Neuronal stem cell (in vitro differentiated cells): ENCODE measurements around the gene BCL6.

Experiments
- DNase-seq: peaks from one replicate; pipeline ENCODE4 v3.0.0-alpha.2; 2013; ENCODE audit warnings: low spot score
- H2AFZ ChIP-seq: one replicate; pipeline ENCODE4 v1.6.1; 2013; ENCODE audit warnings: mild to moderate bottlenecking, low read length, inconsistent platforms
- H2AK5ac ChIP-seq: 2 replicates; pipeline ENCODE4 v1.6.1; 2013; ENCODE audit warnings: low read depth, mild to moderate bottlenecking, inconsistent platforms, low read length, moderate library complexity, mixed read lengths
- H2BK120ac ChIP-seq: 2 replicates; pipeline ENCODE4 v1.6.1; 2013; ENCODE audit warnings: low read depth, mild to moderate bottlenecking, inconsistent platforms, low read length, moderate library complexity, mixed read lengths
- H2BK12ac ChIP-seq: one replicate; pipeline ENCODE4 v1.6.1; 2013; ENCODE audit warnings: low read length, inconsistent platforms
- H2BK15ac ChIP-seq: 2 replicates; pipeline ENCODE4 v1.6.1; 2013; ENCODE audit warnings: mild to moderate bottlenecking, low read length, inconsistent platforms, mixed read lengths
- H2BK5ac ChIP-seq: one replicate; pipeline ENCODE4 v1.6.1; 2013; ENCODE audit warnings: inconsistent platforms, mild to moderate bottlenecking, low read length, moderate library complexity
- H3K14ac ChIP-seq: one replicate; pipeline ENCODE4 v1.6.1; 2013; ENCODE audit warnings: low read length, inconsistent platforms
- H3K18ac ChIP-seq: 2 replicates; pipeline ENCODE4 v1.6.1; 2013; ENCODE audit warnings: low read length, inconsistent platforms
- H3K23ac ChIP-seq: 2 replicates; pipeline ENCODE4 v1.6.1; 2013; ENCODE audit warnings: low read depth, mild to moderate bottlenecking, mixed read lengths, low read length, inconsistent platforms; ENCODE audit not compliant: poor library complexity
- H3K27ac ChIP-seq: replicated peaks from 3 replicates; pipeline ENCODE4 v1.5.1; 2013; ENCODE audit warnings: low read length, inconsistent platforms
- H3K27me3 ChIP-seq, 3 experiments: 2 replicates each; pipeline ENCODE4 v1.6.1; 2013; ENCODE audit warnings: low read length in 3 of 3, mild to moderate bottlenecking in 2 of 3, inconsistent platforms in 1 of 3, low read depth in 1 of 3, mixed read lengths in 1 of 3, moderate library complexity in 1 of 3; ENCODE audit not compliant: control insufficient read depth in 3 of 3, insufficient read depth in 3 of 3
- H3K36me3 ChIP-seq, 2 donors: replicated peaks in 1 of 2; 2 replicates each; pipeline ENCODE4 v1.6.1; 2013; ENCODE audit warnings: low read length in 2 of 2; ENCODE audit not compliant: control insufficient read depth in 2 of 2, insufficient read depth in 2 of 2
- H3K4ac ChIP-seq: 2 replicates; pipeline ENCODE4 v1.6.1; 2013; ENCODE audit warnings: inconsistent platforms, mild to moderate bottlenecking, low read length, moderate library complexity
- H3K4me1 ChIP-seq, 2 donors: 1 replicate in 1 of 2; 2 replicates in 1 of 2; pipeline ENCODE4 v1.6.1; 2013; ENCODE audit warnings: low read length in 2 of 2, low read depth in 1 of 2; ENCODE audit not compliant: control insufficient read depth in 2 of 2, insufficient read depth in 1 of 2
- H3K4me2 ChIP-seq: one replicate; pipeline ENCODE4 v1.6.1; 2013; ENCODE audit warnings: mild to moderate bottlenecking, low read length, inconsistent platforms; ENCODE audit not compliant: insufficient read depth, poor library complexity, severe bottlenecking
- H3K4me3 ChIP-seq, 2 donors: 2 replicates each; pipeline ENCODE4 v1.5.1; 2013; ENCODE audit warnings: low read length in 2 of 2, mild to moderate bottlenecking in 2 of 2, inconsistent platforms in 1 of 2, moderate library complexity in 1 of 2
- H3K79me1 ChIP-seq: one replicate; pipeline ENCODE4 v1.6.1; 2013; ENCODE audit warnings: low read depth, mild to moderate bottlenecking, inconsistent platforms, low read length, moderate library complexity
- H3K9ac ChIP-seq: one replicate; pipeline ENCODE4 v1.6.1; 2013; ENCODE audit warnings: mild to moderate bottlenecking, low read depth, low read length, inconsistent platforms; ENCODE audit not compliant: poor library complexity
- H3K9me3 ChIP-seq, 2 donors: replicated peaks in 1 of 2; 2 replicates each; pipeline versions ENCODE3 to v1.6.1; 2013; ENCODE audit warnings: low read length in 2 of 2, mild to moderate bottlenecking in 2 of 2, inconsistent platforms in 1 of 2, low read depth in 1 of 2, mixed read lengths in 1 of 2, moderate library complexity in 1 of 2; ENCODE audit not compliant: control insufficient read depth in 2 of 2, insufficient read depth in 1 of 2
- H4K8ac ChIP-seq: one replicate; pipeline ENCODE4 v1.6.1; 2013; ENCODE audit warnings: low read depth, mild to moderate bottlenecking, inconsistent platforms, low read length, moderate library complexity
- H4K91ac ChIP-seq: one replicate; pipeline ENCODE4 v1.6.1; 2013; ENCODE audit warnings: low read length, low read depth, mild to moderate bottlenecking, inconsistent platforms; ENCODE audit not compliant: poor library complexity
- WGBS, 2 donors: extraction: QIAGEN DNeasy Blood & Tissue Kit; methylation state at CpG; one replicate each; pipeline ENCODE4 v1.1.7; 2013; ENCODE audit warnings: missing lambda C conversion rate in 2 of 2, mixed read lengths in 1 of 2; ENCODE audit not compliant: insufficient read length in 2 of 2, insufficient replicate concordance in 1 of 2; ENCODE audit errors: extremely low coverage in 2 of 2; 5-methylcytosine and 5-hydroxymethylcytosine counted together

The BCL6 gene

GRCh38 chr3:187705164-187705563, 40.1 kb downstream of the BCL6 start:
- Histone ChIP-seq H3K36me3 (no peaks in the 10 kb centered on the region), H3K23ac (no peak overlapping the region)

GRCh38 chr3:187702507-187703033, 42.7 kb downstream of the BCL6 start, which contains the start of gene RTP2:
RTP2 (minus strand) TSS chr3:187702557; CDS start chr3:187702128, 429 bp downstream.
- Histone ChIP-seq H2BK15ac (no peak within 1 kb of the TSS), H3K27me3 (peaks cover 0 to 3% (median 0%) of the 10 kb centered on the region in 3 experiments), H3K79me1 (no peaks in the 10 kb centered on the region), H3K4me2 (no peak within 1 kb of the TSS), H2BK5ac (no peak within 1 kb of the TSS), H4K8ac (no peak within 1 kb of the TSS), H3K14ac (peak within 1 kb of the TSS; percentile 90), H2BK120ac (no peak within 1 kb of the TSS), H3K18ac (peak within 1 kb of the TSS; percentile 5), H3K9ac (no peak within 1 kb of the TSS), H2AK5ac (no peak within 1 kb of the TSS), H3K4ac (no peak within 1 kb of the TSS), H3K4me3 (no peak within 1 kb of the TSS), H3K27ac (no peak within 1 kb of the TSS), H2AFZ (no peak within 1 kb of the TSS), H4K91ac (no peak within 1 kb of the TSS), H3K36me3 (no peaks in the 10 kb centered on the region), H3K9me3 (no peaks in the 10 kb centered on the region), H3K4me1 (no peaks in the 10 kb centered on the region), H2BK12ac (no peak within 1 kb of the TSS), H3K23ac (no peak within 1 kb of the TSS)
- WGBS, 2 donors = no CpG with 5 or more reads among the region's 4 CpGs
- no peak for DNase-seq

More at GRCh38 chr3:187705164-187705563, 40.1 kb downstream of the BCL6 start:
- Histone ChIP-seq H3K27me3 (peaks cover 0 to 3% (median 0%) of the 10 kb centered on the region in 3 experiments), H2BK12ac (no peak overlapping the region), H4K91ac (no peak overlapping the region), H3K18ac (no peak overlapping the region), H2AK5ac (no peak overlapping the region), H3K4me1 (no peaks in the 10 kb centered on the region), H4K8ac (no peak overlapping the region), H2AFZ (no peak overlapping the region), H3K27ac (no peak overlapping the region), H3K9me3 (no peaks in the 10 kb centered on the region), H3K4me2 (no peak overlapping the region), H3K14ac (no peak overlapping the region), H3K79me1 (no peaks in the 10 kb centered on the region), H2BK15ac (no peak overlapping the region), H3K4me3 (no peak overlapping the region), H2BK120ac (no peak overlapping the region), H3K4ac (no peak overlapping the region), H3K9ac (no peak overlapping the region), H2BK5ac (no peak overlapping the region)
- no peak for DNase-seq

GRCh38 chr3:187700249-187700648, 45.0 kb downstream of the BCL6 start:
- Histone ChIP-seq H3K9ac (no peak overlapping the region), H3K18ac (no peak overlapping the region), H3K4me2 (no peak overlapping the region), H3K23ac (no peak overlapping the region), H3K27ac (no peak overlapping the region), H3K4ac (no peak overlapping the region), H3K79me1 (no peaks in the 10 kb centered on the region), H2BK12ac (no peak overlapping the region), H4K8ac (no peak overlapping the region), H3K4me1 (no peaks in the 10 kb centered on the region), H3K4me3 (no peak overlapping the region), H4K91ac (no peak overlapping the region), H2BK15ac (no peak overlapping the region), H2AFZ (no peak overlapping the region), H2AK5ac (no peak overlapping the region), H3K14ac (no peak overlapping the region), H3K36me3 (no peaks in the 10 kb centered on the region), H2BK5ac (no peak overlapping the region), H3K27me3 (peaks cover 0 to 3% (median 0%) of the 10 kb centered on the region in 3 experiments), H3K9me3 (no peaks in the 10 kb centered on the region), H2BK120ac (no peak overlapping the region)
- no CpG with 5 or more reads among the region's 2 CpGs for WGBS, 2 donors
- DNase-seq = no peak

- Histone ChIP-seq H3K9ac (no peak overlapping the region), H2BK12ac (no peak overlapping the region), H4K91ac (no peak overlapping the region), H4K8ac (no peak overlapping the region), H2AFZ (no peak overlapping the region), H3K4me3 (no peak overlapping the region), H3K4me1 (no peaks in the 10 kb centered on the region), H2BK15ac (no peak overlapping the region), H3K79me1 (no peaks in the 10 kb centered on the region), H2BK120ac (no peak overlapping the region), H3K27ac (no peak overlapping the region), H2AK5ac (peak overlapping the region; percentile 52), H3K9me3 (no peaks in the 10 kb centered on the region), H3K4ac (no peak overlapping the region), H3K23ac (no peak overlapping the region), H3K36me3 (no peaks in the 10 kb centered on the region), H3K14ac (no peak overlapping the region), H3K18ac (peak overlapping the region; percentile 13), H3K4me2 (no peak overlapping the region), H2BK5ac (no peak overlapping the region), H3K27me3 (peaks cover 0 to 3% (median 0%) of the 10 kb centered on the region in 3 experiments)
- WGBS, 2 donors = no CpG with 5 or more reads among the region's 42 CpGs
- DNase-seq = no peak
Observed at GRCh38 chr3:187698499-187699399, 46.5 kb downstream of the BCL6 start.
